ENCODE results near the gene CUL9. TPM values are rescaled to one million over a fixed set of nuclear protein-coding genes. Genes with fewer than 3 reads are reported as not detected.

CUL9 gene
- total RNA-seq, 3 donors from 2014 or later (not counting 1 experiment from before 2014, with no cell fraction given): 73.1 to 85.7 (median 73.9) TPM

GRCh38 chr6:43243664-43244321 is 61.8 kb downstream of the CUL9 start:
- no peak overlapping the region for H3K27ac Mint-ChIP-seq
- H3K36me3 Mint-ChIP-seq: peaks cover 7% of the 10 kb centered on the region
- H3K4me1 ChIP-seq (ENCODE audit: control insufficient read depth, insufficient read depth, low read length): peaks cover 19% of the 10 kb centered on the region
- no peak for DNase-seq
- ATAC-seq: no peak
- peaks cover 13% of the 10 kb centered on the region for H3K27me3 ChIP-seq (ENCODE audit: control insufficient read depth, insufficient read depth, low read length)
- no peaks in the 10 kb centered on the region for H3K9me3 ChIP-seq (ENCODE audit: control insufficient read depth, insufficient read depth, low read length)
- H3K36me3 ChIP-seq (ENCODE audit: control insufficient read depth, insufficient read depth, low read length): no peaks in the 10 kb centered on the region
- peaks cover 9 to 13% of the 10 kb centered on the region in 2 donors for H3K4me1 Mint-ChIP-seq
- peaks cover 24 to 25% of the 10 kb centered on the region in 2 donors for H3K27me3 Mint-ChIP-seq (ENCODE audit: low read depth in 2 of 2)
- 40% methylated on average over 37 of the region's 37 CpGs for WGBS (ENCODE audit: insufficient coverage)
- no peak overlapping the region for H3K4me3 Mint-ChIP-seq
- TF ChIP-seq CTCF (IDR thresholded peaks at IDR 0.05): no peak
- intact Hi-C loops (cut with micrococcal nuclease): no loop called here
- no peak overlapping the region for H3K4me3 ChIP-seq (ENCODE audit: low read length)
- peaks cover 0 to 2% of the 10 kb centered on the region in 2 donors for H3K9me3 Mint-ChIP-seq
- no peak overlapping the region for H3K27ac ChIP-seq (ENCODE audit: low read length)

GRCh38 chr6:43246301-43247113 is 64.5 kb downstream of the CUL9 start:
- peak overlapping the region; percentile 84 for H3K4me3 Mint-ChIP-seq
- H3K27me3 Mint-ChIP-seq (ENCODE audit: low read depth in 2 of 2): peaks cover 20 to 21% of the 10 kb centered on the region in 2 donors
- H3K4me1 ChIP-seq (ENCODE audit: control insufficient read depth, insufficient read depth, low read length): peaks cover 19% of the 10 kb centered on the region
- H3K27ac ChIP-seq (ENCODE audit: low read length): no peak overlapping the region
- DNase-seq (peak in 1 of 2 donors; percentile 42), ATAC-seq (peak in 2 of 3 donors; percentile 20 to 35)
- intact Hi-C loops (cut with micrococcal nuclease): no loop called here
- peak overlapping the region; percentile 55 for H3K4me3 ChIP-seq (ENCODE audit: low read length)
- WGBS (ENCODE audit: insufficient coverage): 48% methylated on average over 26 of the region's 27 CpGs
- no peaks in the 10 kb centered on the region for H3K36me3 ChIP-seq (ENCODE audit: control insufficient read depth, insufficient read depth, low read length)
- TF ChIP-seq CTCF (IDR thresholded peaks at IDR 0.05): no peak
- H3K27me3 ChIP-seq (ENCODE audit: control insufficient read depth, insufficient read depth, low read length): peaks cover 16% of the 10 kb centered on the region
- H3K9me3 ChIP-seq (ENCODE audit: control insufficient read depth, insufficient read depth, low read length): no peaks in the 10 kb centered on the region
- peak overlapping the region in 1 of 2 donors; percentile 92 for H3K27ac Mint-ChIP-seq
- no peaks in the 10 kb centered on the region for H3K9me3 Mint-ChIP-seq
- H3K4me1 Mint-ChIP-seq: peaks cover 9 to 13% of the 10 kb centered on the region in 2 donors
- H3K36me3 Mint-ChIP-seq: no peaks in the 10 kb centered on the region

GRCh38 chr6:43247114-43247999 is 65.4 kb downstream of the CUL9 start:
- Histone ChIP-seq H3K4me3 (ENCODE audit: low read length) (peak overlapping the region; percentile 55), H3K4me1 (ENCODE audit: control insufficient read depth, insufficient read depth, low read length) (peaks cover 19% of the 10 kb centered on the region), H3K9me3 (ENCODE audit: control insufficient read depth, insufficient read depth, low read length) (no peaks in the 10 kb centered on the region), H3K27me3 (ENCODE audit: control insufficient read depth, insufficient read depth, low read length) (peaks cover 13% of the 10 kb centered on the region), H3K27ac (ENCODE audit: low read length) (peak overlapping the region; percentile 32), H3K36me3 (ENCODE audit: control insufficient read depth, insufficient read depth, low read length) (no peaks in the 10 kb centered on the region)
- Mint-ChIP-seq H3K4me1 (peaks cover 9 to 13% of the 10 kb centered on the region in 2 donors), H3K36me3 (no peaks in the 10 kb centered on the region), H3K9me3 (no peaks in the 10 kb centered on the region), H3K4me3 (peak overlapping the region; percentile 84), H3K27ac (peak overlapping the region; percentile 62 to 92), H3K27me3 (ENCODE audit: low read depth in 2 of 2) (peaks cover 23% of the 10 kb centered on the region in 2 donors)
- intact Hi-C loops (cut with micrococcal nuclease): no loop called here
- ATAC-seq: peak; percentile 87 to 90 (median 88)
- peak; percentile 53 to 86 for DNase-seq
- no peak for TF ChIP-seq CTCF (IDR thresholded peaks at IDR 0.05)
- under 1% methylated on average over 43 of the region's 46 CpGs for WGBS (ENCODE audit: insufficient coverage)
